Measurements from ENCODE around the gene SFRP5. TPM values are rescaled to one million over a fixed set of nuclear protein-coding genes. Genes with fewer than 3 reads are reported as not detected.

Gene SFRP5
- total RNA-seq, 6 donors from 2014 or later, result 0.69 to 14.9 (median 3.6) TPM

GRCh38 chr10:97798958-97799610 lies 27.3 kb upstream of the SFRP5 start:
- Histone ChIP-seq H3K27me3 (no peaks in the 10 kb centered on the region), H3K4me3 (no peak overlapping the region), H3K36me3 (no peaks in the 10 kb centered on the region), H3K4me1 (no peaks in the 10 kb centered on the region), H3K27ac (no peak overlapping the region), H3K9me3 (peaks cover 0 to 6% (median 2%) of the 10 kb centered on the region in 4 donors)
- no peak for ATAC-seq (ENCODE audit: low FRiP score in 2 of 2)
- TF ChIP-seq POLR2AphosphoS5 (IDR thresholded peaks at IDR 0.05) (no peak), CTCF (IDR thresholded peaks at IDR 0.05) (no peak), EP300 (IDR thresholded peaks at IDR 0.05) (no peak), POLR2A (IDR thresholded peaks at IDR 0.05) (no peak)
- DNase-seq, result no peak
- WGBS, 2 donors, result 94% methylated on average over 1 of the region's 1 CpG; no CpG with 5 or more reads in 1 of the 2 donors

GRCh38 chr10:97796651-97797050 lies 24.9 kb upstream of the SFRP5 start:
- DNase-seq (no peak), ATAC-seq (ENCODE audit: low FRiP score in 2 of 2) (no peak)
- Histone ChIP-seq H3K4me1 (peaks cover 0 to 5% (median 4%) of the 10 kb centered on the region in 4 donors), H3K27ac (no peak overlapping the region), H3K36me3 (no peaks in the 10 kb centered on the region), H3K4me3 (no peak overlapping the region), H3K9me3 (peaks cover 0 to 6% (median 2%) of the 10 kb centered on the region in 4 donors), H3K27me3 (no peaks in the 10 kb centered on the region)
- 27 to 37% methylated on average over 3 of the region's 3 CpGs for WGBS, 2 donors
- TF ChIP-seq POLR2A (IDR thresholded peaks at IDR 0.05) (no peak), EP300 (IDR thresholded peaks at IDR 0.05) (no peak), POLR2AphosphoS5 (IDR thresholded peaks at IDR 0.05) (no peak), CTCF (IDR thresholded peaks at IDR 0.05) (no peak)

GRCh38 chr10:97795886-97796285 lies 24.1 kb upstream of the SFRP5 start:
- H3K27me3 ChIP-seq, result no peaks in the 10 kb centered on the region
- H3K4me1 ChIP-seq, result peaks cover 0 to 6% (median 4%) of the 10 kb centered on the region in 4 donors
- no peak overlapping the region for H3K27ac ChIP-seq
- no peak overlapping the region for H3K4me3 ChIP-seq
- TF ChIP-seq CTCF (IDR thresholded peaks at IDR 0.05), result no peak
- TF ChIP-seq POLR2A (IDR thresholded peaks at IDR 0.05), result no peak
- no peak for TF ChIP-seq EP300 (IDR thresholded peaks at IDR 0.05)
- no peak for TF ChIP-seq POLR2AphosphoS5 (IDR thresholded peaks at IDR 0.05)
- H3K9me3 ChIP-seq, result peaks cover 0 to 6% (median 2%) of the 10 kb centered on the region in 4 donors
- H3K36me3 ChIP-seq, result no peaks in the 10 kb centered on the region
- no peak for DNase-seq
- no peak for ATAC-seq (ENCODE audit: low FRiP score in 2 of 2)
- WGBS, 2 donors, result 72 to 81% methylated on average over 4 of the region's 4 CpGs

- H3K27ac ChIP-seq, result no peak overlapping the region
- TF ChIP-seq CTCF (IDR thresholded peaks at IDR 0.05) (peak; percentile 84 to 88 (median 86)), POLR2A (IDR thresholded peaks at IDR 0.05) (no peak)
- 26 to 31% methylated on average over 9 to 10 of the region's 13 CpGs for WGBS, 2 donors
- peaks cover 6 to 18% (median 14%) of the 10 kb centered on the region in 4 donors for H3K4me1 ChIP-seq
- ATAC-seq (ENCODE audit: low FRiP score in 2 of 2) (peak; percentile 62 to 77), DNase-seq (peak; percentile 40 to 70)
- no peak overlapping the region for H3K4me3 ChIP-seq
- H3K9me3 ChIP-seq, result no peaks in the 10 kb centered on the region
- no peaks in the 10 kb centered on the region for H3K27me3 ChIP-seq
- no peaks in the 10 kb centered on the region for H3K36me3 ChIP-seq
These were observed 20.3 kb upstream of the SFRP5 start for GRCh38 chr10:97791824-97792721.

Measured in upper lobe of left lung (tissue), 6 donors.